ENCODE data around the gene MMP19.
"Not testable (repeated sequence)": the region's sequence is repeated elsewhere in the genome, so short reads cannot be mapped to it uniquely, and the experiment has no call there.

Gene MMP19

DNA sequence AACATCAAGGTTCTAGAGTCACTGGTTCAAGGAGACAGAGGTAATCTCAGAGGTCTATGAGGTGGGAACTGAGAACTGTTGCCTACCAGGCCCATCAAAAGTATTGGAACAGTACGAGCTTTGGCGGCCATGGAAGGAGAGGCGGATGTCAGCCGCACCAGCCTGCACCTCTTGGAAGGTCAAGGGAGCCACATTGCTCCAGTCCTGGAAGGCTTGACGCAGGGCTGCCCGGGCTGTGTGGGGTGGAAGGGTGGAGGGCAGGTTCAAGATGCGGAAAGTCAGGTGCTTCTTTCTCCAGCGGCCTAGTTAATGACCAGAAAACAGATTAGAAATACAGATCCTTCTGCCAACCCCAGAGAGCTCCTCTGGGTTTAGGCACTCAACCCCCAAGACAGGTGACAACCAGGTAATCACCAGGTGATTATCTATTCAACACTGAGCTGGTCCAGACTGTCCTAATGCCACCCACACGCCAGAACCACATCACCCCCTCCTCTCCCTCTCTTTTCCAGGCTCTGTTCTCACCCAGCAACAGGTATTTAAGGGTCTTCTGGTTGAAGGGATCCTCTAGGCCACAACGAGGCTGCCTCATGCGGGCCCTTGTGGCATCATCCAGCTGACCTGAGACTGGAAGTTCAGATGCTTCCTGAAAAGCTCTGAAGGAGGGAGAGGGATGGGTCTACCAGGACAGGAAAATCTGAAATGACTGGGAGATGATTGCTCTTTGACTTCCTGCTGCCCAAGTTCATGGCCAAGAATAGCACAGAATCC lies 2.0 kb downstream of the MMP19 start:
- no peak for DNase-seq

DNA sequence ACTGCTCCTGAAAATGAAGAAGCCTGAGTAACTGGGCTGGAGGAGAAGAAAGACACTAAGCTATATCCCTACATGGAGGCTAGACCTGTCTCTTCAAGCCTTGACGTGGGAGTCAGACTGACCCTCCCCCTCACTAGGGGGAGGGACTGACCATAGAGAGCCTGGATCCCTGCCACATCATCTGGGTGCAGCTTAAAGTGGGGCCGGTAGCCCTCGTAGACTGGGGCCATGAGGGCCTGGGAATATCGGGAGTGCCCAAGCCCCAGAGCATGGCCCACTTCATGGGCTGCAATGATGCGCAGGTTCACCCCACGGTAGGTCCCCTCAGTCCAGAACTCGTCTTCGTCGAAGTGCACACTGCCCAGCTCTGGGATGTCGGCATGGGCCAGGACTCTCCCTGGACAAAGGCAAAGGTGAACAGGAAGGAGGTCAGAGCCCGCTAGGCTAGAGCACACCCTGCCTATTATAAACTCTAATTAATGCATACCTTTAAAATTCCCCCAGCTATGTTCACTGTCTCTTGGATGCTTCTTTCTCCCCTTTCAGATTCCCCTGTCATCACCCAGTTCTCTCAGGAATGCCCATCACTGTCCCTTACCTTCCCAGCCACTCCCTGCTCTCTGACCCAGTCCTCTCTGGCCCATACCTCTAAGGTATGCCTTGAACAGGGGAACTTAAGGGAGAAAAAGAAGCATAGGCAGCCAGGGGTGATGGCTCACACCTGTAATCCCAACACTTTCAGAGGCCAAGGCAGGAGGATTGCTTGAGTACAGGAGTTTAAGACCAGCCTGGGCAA lies 3.2 kb downstream of the MMP19 start:
- no peak for DNase-seq

DNA sequence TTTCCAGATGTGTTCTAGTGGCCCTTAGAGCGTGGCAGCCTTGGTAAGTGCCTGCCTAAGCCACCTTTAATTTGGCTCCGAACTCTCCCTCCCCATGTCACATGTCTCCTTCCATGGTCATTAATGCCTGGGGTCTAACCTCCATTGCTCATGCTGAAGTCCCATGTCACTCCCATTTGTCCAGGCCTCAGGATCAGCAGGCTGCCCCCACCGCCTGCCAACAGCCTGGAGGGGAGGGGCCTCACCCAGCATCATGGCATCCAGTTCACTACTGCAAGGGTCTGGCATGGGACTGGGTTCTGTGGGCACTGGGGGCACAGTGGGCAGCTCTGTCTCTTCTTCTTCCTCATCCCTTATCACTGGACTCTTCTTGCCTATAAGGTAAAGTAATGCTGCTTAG lies 4.4 kb downstream of the MMP19 start:
- no peak for DNase-seq

DNA sequence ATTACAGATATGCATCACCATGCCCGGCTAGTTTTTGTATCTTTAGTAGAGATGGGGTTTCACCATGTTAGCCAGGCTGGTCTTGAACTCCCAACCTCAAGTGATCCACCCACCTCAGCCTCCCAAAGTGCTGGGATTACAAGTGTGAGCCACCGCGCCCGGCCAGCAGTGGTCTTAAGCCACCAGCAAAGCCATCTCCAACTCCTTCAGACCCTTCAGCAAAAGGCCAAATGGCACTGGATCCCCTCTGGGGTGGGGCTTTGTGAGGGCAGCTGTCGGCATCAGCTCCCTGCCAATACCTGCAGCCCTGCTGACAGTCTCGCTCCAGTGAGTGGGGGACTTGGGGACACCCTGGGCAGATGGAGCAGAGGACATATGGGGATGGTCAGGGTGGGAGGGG lies 8.3 kb downstream of the MMP19 start:
- not testable (repeated sequence) for DNase-seq

DNA sequence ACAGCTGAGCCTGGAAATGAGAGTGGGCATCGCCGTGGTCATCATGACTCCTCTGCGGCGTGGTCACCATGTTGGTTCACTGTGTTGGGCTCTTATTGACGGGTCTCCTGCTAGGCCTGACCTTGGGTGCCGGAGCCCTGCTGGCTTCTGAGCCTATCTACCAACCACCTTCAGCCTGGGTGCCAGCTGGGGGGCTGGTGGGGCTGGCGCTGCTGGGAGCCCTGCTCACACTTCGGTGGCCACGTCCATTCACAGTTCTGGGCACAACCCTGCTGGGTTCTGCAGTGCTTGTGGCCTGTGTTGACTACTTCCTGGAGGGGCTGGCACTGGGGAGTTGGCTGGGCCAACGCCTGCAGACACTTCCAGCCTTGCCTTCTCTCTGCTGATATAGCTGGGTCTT lies 9.7 kb downstream of the MMP19 start:
- DNase-seq = no peak

- DNase-seq = no peak
Observed at GRCh38 chr12:55831447-55831815, 11.3 kb downstream of the MMP19 start.

DNA sequence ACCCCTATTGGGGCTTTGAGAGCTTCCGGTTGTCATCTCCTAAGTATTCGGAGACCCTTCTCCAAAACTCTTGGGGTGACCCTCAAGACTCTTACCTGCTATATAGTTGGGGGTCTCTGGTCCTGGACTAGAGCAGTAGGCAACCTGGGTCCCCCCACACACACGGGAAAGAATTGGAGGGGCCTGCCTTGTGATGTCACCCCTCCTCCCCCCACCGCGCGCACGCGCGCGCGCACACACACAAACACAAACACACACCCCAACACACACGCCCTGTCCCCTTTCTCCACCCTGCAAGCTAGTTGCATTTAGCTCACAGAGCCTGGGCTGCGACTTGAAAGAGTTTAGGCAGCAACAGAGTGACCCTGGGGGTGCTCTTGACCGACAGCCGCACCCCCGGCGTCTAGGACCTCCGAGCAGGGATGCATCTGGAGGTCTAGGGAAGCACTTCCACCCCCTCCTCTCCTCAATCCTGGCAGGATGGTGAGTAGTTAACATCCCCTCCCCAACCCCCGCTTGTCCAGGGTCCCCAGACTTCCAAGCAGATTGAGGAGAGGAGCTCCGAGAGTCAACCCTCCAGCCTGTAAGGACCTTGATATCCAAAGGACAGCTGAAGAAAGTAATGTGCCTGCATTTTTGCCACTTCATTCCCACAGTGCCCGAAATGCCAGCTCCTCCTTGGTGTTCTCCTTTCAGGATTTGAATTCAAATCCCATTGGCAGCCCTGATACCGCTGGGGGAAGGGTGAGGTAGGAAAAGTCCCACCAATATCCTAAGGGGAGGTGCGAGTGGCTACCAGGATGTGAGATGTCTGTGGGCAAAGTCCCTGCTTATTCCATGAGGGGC lies 11.9 kb downstream of the MMP19 start:
- DNase-seq = peak; percentile 23

DNA sequence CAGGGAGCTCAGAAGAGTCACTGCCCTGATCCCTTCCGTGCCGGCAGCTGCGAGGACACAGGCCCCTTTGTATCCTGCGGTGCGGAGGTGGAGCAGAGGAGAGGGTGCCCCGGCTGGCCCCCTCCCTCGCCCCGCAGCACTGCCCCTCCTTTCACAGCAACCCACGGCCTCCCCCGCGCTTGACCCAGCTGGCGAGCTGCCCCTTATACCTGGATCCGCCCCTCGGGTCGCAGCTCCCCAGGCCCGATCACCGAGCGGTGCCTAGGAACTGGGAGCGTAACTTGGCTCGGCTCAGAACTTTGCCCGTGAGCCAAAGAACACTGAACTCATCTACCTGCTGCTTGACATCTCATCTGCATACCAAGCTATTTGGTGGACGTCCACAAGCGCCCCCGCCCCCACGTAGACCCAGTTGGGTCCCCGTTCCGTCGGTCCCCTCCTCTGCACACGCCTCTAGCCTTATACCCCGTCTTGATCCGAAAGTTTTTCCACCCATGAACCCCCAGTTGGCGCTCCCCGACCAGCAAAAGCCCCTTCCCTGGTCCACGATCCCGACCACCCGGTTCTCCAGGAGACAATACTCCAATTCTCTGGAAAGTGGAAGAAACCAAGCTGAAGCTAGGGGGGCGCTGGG lies 12.7 kb downstream of the MMP19 start:
- peak; percentile 21 for DNase-seq

- DNase-seq = no peak
Observed at GRCh38 chr12:55828357-55828756, 14.4 kb downstream of the MMP19 start.

- DNase-seq = no peak
Observed at GRCh38 chr12:55827806-55828205, 14.9 kb downstream of the MMP19 start.

DNA sequence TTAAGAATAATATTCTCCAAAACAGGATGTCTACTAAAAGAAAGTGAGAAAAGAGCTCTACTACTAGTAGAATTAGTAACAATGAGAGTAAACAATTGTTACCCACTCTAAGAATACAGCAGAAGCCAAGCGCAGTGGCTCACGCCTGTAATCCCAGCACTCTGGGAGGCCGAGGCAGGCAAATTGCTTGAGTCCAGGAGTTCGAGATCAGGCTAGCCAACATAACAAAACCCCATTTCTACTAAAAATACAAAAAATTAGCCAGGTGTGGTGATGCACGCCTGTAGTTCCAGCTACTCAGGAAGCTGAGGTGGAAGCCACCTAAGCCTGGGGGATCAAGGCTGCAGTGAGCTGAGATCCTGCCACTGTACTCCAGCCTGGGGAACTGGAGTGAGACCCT lies 18.0 kb downstream of the MMP19 start:
- no peak for DNase-seq

DNA sequence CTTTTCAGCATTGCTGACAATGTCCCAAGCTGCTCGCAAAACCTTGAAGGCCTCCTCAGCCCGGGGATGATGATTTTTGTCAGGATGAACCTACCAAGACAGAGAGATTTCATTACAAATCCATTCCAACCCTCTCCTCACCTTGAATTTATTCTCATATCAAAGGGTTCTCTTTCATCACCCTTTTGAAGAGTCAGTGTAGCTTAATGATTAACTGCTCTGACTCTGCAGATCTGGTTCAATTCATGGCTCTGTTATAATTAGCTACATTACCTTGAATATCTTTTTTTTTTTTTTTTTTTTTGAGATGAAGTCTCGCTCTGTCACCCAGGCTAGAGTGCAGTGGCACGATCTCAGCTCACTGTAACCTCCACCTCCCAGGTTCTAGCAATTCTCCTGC lies 19.3 kb downstream of the MMP19 start:
- DNase-seq = no peak

DNA sequence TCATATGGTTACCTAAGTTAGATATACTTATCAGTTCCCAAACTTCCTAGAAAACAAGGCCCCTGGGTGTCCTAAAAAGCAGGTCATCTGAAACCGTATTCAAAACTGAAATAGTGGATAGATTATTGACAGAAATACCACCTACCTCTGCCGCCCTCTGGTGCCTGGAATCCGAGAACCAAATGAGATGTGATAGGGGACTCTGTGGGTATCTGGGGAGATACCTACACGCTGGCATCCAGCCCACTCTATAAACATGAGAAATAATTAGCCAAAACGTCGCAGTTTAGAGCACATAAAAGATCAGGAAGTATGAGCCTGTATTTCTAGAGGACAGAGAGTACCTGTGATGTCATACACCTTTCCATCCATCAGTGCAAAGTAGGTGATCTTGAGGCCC lies 20.5 kb downstream of the MMP19 start:
- no peak for DNase-seq

GRCh38 chr12:55820679-55821078 lies 22.1 kb downstream of the MMP19 start:
- no peak for DNase-seq

GRCh38 chr12:55818886-55819285 lies 23.9 kb downstream of the MMP19 start:
- no peak for DNase-seq

DNA sequence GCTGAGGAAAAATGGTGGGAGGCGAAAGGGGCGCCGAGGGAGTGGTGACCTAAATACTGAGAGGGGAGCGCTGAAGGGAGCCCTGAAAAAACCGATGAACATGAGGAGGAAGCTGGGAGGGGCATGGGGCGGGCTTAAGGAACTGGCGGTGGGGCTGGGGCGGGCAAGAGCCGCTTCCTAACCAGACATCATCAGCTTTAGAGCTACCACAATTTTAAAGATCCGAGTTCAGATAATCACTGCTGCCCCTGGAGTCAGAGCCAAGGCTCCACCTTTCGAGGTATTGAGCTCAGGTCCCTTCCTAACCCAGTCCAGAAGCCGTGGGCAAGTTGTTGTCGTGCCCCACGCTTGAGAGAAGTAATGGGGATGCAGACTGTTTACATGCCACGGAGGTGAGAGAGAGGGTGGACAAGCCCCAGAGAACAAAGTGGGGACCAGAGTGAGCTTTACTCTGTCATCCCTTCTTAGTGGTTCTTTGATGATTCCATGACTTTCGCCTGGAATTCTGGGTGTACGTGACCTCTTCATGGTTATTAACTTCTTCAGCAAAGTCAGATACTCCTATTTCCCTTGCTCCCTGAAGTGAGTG lies 24.5 kb downstream of the MMP19 start:
- no peak for DNase-seq

DNA sequence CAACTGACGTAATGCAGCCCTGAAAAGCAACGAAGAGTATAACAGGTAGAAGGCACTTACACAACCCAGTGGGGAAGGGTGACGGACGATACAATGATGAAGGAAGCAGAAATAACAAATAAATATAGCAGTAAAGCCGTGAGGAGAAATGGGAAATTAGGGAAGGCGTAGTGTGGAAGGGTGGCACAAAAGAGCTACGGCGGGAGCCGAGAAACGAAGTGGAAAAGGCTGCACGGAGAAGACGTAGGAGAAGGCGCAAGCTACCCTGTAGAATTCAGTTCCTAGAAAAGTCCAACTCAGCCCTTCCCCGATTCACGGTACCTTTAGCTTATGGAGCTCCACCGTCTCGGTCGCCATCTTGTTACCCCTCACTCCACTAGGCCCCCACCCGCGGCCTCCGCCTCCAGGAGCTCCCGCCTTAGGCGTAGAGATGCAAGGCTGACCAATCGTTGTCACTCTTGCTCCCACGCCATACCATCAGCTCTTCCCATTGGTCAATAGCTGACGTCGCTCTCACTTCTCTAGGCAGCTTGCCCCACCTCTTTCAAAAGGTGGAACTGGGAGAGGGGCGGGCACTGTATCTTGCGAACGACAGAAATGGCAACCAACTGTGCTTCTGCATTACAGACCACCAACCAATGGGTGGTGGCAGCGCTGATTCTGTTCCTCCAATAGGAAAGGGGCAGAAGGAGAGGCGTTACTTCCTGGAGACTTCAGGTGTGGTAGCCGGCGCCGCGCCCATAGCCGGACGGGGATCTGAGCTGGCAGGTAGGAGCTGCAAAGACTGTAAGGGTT lies 25.2 kb downstream of the MMP19 start, which contains the start of the genes ORMDL2 and SARNP:
TSS of gene ORMDL2 (plus strand) at position 697 of the 795 bp plus-strand sequence. CDS start 959 bp downstream, outside the sequence.
TSS of gene SARNP (minus strand) at position 380 of the 795 bp plus-strand sequence. CDS start at position 357, 23 bp downstream.
- peak; percentile 81 for DNase-seq

- no peak for DNase-seq
Observed at GRCh38 chr12:55816881-55817344, 25.8 kb downstream of the MMP19 start.

DNA sequence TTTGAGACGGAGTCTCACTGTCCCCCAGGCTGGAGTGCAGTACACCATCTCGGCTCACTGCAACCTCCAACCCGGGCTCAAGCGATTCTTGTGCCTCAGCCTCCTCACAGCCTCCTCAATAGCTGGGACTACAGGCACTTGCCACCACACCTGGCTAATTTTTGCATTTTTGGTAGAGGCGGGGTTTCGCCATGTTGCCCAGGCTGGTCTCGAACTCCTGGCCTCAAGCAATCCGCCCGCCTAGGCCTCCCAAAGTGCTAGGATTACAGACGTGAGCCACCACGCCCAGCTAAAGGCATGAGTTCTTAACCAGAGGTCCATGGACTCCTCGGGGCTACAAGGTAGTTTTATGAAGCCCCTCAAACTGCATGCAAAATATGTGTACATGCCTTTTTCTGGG lies 27.3 kb downstream of the MMP19 start:
- DNase-seq = no peak

GRCh38 chr12:55814257-55814656 lies 28.5 kb downstream of the MMP19 start:
- no peak for DNase-seq

GRCh38 chr12:55812088-55812487 lies 30.6 kb downstream of the MMP19 start:
- no peak for DNase-seq

All from activated gamma-delta T cell (primary cell).